Karpas-422 (cell line): ENCODE measurements around the gene TK1. TPM values are rescaled to one million over a fixed set of nuclear protein-coding genes. Genes with fewer than 3 reads are reported as not detected.

Experiments
- DNase-seq: peaks from one replicate; pipeline ENCODE4 v3.0.0-alpha.2; 2015
- H2AFZ ChIP-seq: fragments of 200-600 bp; sonication (generic); 2 replicates; pipeline ENCODE4 v1.6.1; 2014; ENCODE audit warnings: antibody characterized with exemption, low read length, mixed read lengths
- H3K27ac ChIP-seq: fragments of 200-600 bp; sonication (generic); 2 replicates; pipeline ENCODE4 v1.5.1; 2014; ENCODE audit warnings: mild to moderate bottlenecking, low read length, moderate library complexity
- H3K27me3 ChIP-seq: fragments of 200-600 bp; sonication (generic); 2 replicates; pipeline ENCODE4 v1.6.1; 2014; ENCODE audit warnings: low read length, mixed read lengths
- H3K36me3 ChIP-seq: fragments of 200-600 bp; sonication (generic); 2 replicates; pipeline ENCODE4 v1.6.1; 2014; ENCODE audit warnings: low read length, mixed read lengths; ENCODE audit not compliant: insufficient read depth
- H3K4me1 ChIP-seq: fragments of 200-600 bp; sonication (generic); 2 replicates; pipeline ENCODE4 v1.6.1; 2014; ENCODE audit warnings: mild to moderate bottlenecking, low read length, mixed read lengths
- H3K4me2 ChIP-seq: fragments of 200-600 bp; sonication (generic); 2 replicates; pipeline ENCODE4 v1.6.1; 2014; ENCODE audit warnings: low read length, low read depth, mild to moderate bottlenecking; ENCODE audit not compliant: poor library complexity, severe bottlenecking
- H3K4me3 ChIP-seq: fragments of 200-600 bp; sonication (generic); 2 replicates; pipeline ENCODE4 v1.5.1; 2014; ENCODE audit warnings: mild to moderate bottlenecking, antibody characterized with exemption, low read length, mixed read lengths
- H3K79me2 ChIP-seq: fragments of 200-600 bp; sonication (generic); 2 replicates; pipeline ENCODE4 v1.6.1; 2014; ENCODE audit warnings: mild to moderate bottlenecking, low read length, mixed read lengths
- H3K9ac ChIP-seq: fragments of 200-600 bp; sonication (generic); 2 replicates; pipeline ENCODE4 v1.6.0; 2014; ENCODE audit warnings: low read length
- H3K9me2 ChIP-seq: fragments of 200-600 bp; sonication (generic), shearing (Covaris generic); replicated peaks from 2 replicates; pipeline ENCODE4 v1.6.0; 2014; ENCODE audit warnings: mild to moderate bottlenecking, low read length, moderate library complexity; ENCODE audit not compliant: insufficient read depth
- H3K9me3 ChIP-seq: fragments of 300-700, 200-600 bp; sonication (generic); 2 replicates; pipeline ENCODE4 v1.6.1; 2014; ENCODE audit warnings: low read length, mixed read lengths
- H4K20me1 ChIP-seq: fragments of 200-600 bp; sonication (generic); 2 replicates; pipeline ENCODE4 v1.6.1; 2014; ENCODE audit warnings: mild to moderate bottlenecking, antibody characterized with exemption, low read length, low read depth; ENCODE audit not compliant: insufficient read depth
- total RNA-seq: library from RNA; depleted of rRNA; stranded (reverse); fragments of >200 nt; shearing (Covaris generic); gene quantifications from 2 replicates; pipeline ENCODE4 v1.2.3, GENCODE V29; 2014; ENCODE audit warnings: low replicate concordance

The TK1 gene
- total RNA-seq, 1 experiment from 2014 or later, result 22.7 TPM

DNA sequence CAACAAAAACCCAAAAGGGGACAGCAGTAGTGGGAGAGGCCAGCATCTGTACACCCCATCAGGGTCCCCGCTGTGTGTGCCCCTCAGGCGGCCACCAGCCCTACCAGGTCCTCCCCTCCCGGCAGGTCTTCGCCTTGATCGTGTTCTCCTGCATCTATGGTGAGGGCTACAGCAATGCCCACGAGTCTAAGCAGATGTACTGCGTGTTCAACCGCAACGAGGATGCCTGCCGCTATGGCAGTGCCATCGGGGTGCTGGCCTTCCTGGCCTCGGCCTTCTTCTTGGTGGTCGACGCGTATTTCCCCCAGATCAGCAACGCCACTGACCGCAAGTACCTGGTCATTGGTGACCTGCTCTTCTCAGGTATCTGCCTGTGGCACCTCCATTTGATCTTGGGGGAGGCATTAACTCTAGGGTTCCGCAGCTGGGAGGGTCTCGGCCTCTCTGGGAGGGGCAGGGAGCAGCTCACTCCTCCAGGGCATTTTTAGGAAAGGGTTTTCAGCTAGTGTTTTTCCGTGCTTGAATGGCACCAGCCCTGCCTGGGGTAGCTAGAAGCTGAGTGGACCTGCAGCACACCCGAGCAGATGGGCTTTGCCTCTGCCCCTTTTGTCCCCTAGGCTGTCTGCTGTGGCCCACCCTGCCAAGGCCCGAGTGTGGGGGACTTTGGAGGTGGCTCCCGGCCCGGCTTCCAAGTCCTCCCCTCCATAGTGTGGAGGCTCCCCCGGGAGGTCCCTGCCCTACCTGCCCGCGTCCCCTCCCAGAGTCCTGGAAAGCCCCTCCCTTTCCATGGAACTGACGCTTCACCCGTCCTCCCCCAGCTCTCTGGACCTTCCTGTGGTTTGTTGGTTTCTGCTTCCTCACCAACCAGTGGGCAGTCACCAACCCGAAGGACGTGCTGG is 15.9 kb downstream of the TK1 start:
- peaks cover 3% of the 10 kb centered on the region; the same call in 1 of the 2 replicates for H3K27me3 ChIP-seq
- no peak overlapping the region for H3K4me2 ChIP-seq
- H3K9me3 ChIP-seq, result no peaks in the 10 kb centered on the region
- H3K4me1 ChIP-seq, result peaks cover 43% of the 10 kb centered on the region
- H3K36me3 ChIP-seq, result no peaks in the 10 kb centered on the region; the same call in 1 of the 2 replicates
- DNase-seq, result no peak
- H2AFZ ChIP-seq, result no peak overlapping the region
- no peaks in the 10 kb centered on the region for H3K9me2 ChIP-seq
- no peaks in the 10 kb centered on the region for H3K79me2 ChIP-seq
- no peak overlapping the region for H3K27ac ChIP-seq
- H4K20me1 ChIP-seq, result peaks cover 14% of the 10 kb centered on the region
- H3K9ac ChIP-seq, result no peak overlapping the region
- H3K4me3 ChIP-seq, result no peak overlapping the region

GRCh38 chr17:78168903-78169793 is 17.7 kb downstream of the TK1 start:
- Histone ChIP-seq H3K9me3 (no peaks in the 10 kb centered on the region), H3K27me3 (peaks cover 3% of the 10 kb centered on the region; the same call in 1 of the 2 replicates), H4K20me1 (peaks cover 14% of the 10 kb centered on the region; the same call in 1 of the 2 replicates), H3K36me3 (no peaks in the 10 kb centered on the region; the same call in 1 of the 2 replicates), H2AFZ (peak overlapping the region; percentile 50; the same call in 1 of the 2 replicates), H3K9me2 (no peaks in the 10 kb centered on the region), H3K27ac (no peak overlapping the region), H3K79me2 (no peaks in the 10 kb centered on the region), H3K9ac (peak overlapping the region; percentile 75), H3K4me1 (peaks cover 40% of the 10 kb centered on the region), H3K4me2 (peak overlapping the region; percentile 88), H3K4me3 (peak overlapping the region; percentile 80)
- DNase-seq, result no peak

- Histone ChIP-seq H3K27me3 (peaks cover 3% of the 10 kb centered on the region; the same call in 1 of the 2 replicates), H3K4me1 (peaks cover 33% of the 10 kb centered on the region), H3K79me2 (no peaks in the 10 kb centered on the region), H3K4me2 (peak within 1 kb of the TSS; percentile 88), H2AFZ (peak within 1 kb of the TSS; percentile 75; the same call in 1 of the 2 replicates), H3K9me3 (no peaks in the 10 kb centered on the region), H4K20me1 (peaks cover 14% of the 10 kb centered on the region; the same call in 1 of the 2 replicates), H3K4me3 (peak within 1 kb of the TSS; percentile 80), H3K27ac (no peak within 1 kb of the TSS), H3K9me2 (no peaks in the 10 kb centered on the region), H3K9ac (peak within 1 kb of the TSS; percentile 75), H3K36me3 (no peaks in the 10 kb centered on the region)
- DNase-seq, result peak; percentile 94
Measured at GRCh38 chr17:78168242-78168902, 18.5 kb downstream of the TK1 start, which contains the start of gene SYNGR2. SYNGR2 (plus strand) TSS chr17:78168581; CDS start chr17:78168617, 36 bp downstream.

GRCh38 chr17:78166416-78166815 is 20.4 kb downstream of the TK1 start:
- Histone ChIP-seq H3K4me2 (no peak overlapping the region), H3K9ac (no peak overlapping the region), H3K27ac (no peak overlapping the region), H4K20me1 (peaks cover 14% of the 10 kb centered on the region; the same call in 1 of the 2 replicates), H3K79me2 (no peaks in the 10 kb centered on the region), H3K9me2 (no peaks in the 10 kb centered on the region), H3K36me3 (no peaks in the 10 kb centered on the region), H2AFZ (no peak overlapping the region), H3K4me3 (no peak overlapping the region), H3K4me1 (peaks cover 16% of the 10 kb centered on the region), H3K27me3 (peaks cover 3% of the 10 kb centered on the region; the same call in 1 of the 2 replicates), H3K9me3 (no peaks in the 10 kb centered on the region)
- DNase-seq, result no peak

GRCh38 chr17:78164748-78165607 is 21.9 kb downstream of the TK1 start:
- Histone ChIP-seq H3K4me2 (no peak overlapping the region), H3K79me2 (no peaks in the 10 kb centered on the region), H3K27ac (no peak overlapping the region), H4K20me1 (peaks cover 12% of the 10 kb centered on the region; the same call in 1 of the 2 replicates), H3K4me1 (peaks cover 16% of the 10 kb centered on the region), H2AFZ (no peak overlapping the region), H3K27me3 (peaks cover 3% of the 10 kb centered on the region; the same call in 1 of the 2 replicates), H3K36me3 (no peaks in the 10 kb centered on the region), H3K9me3 (no peaks in the 10 kb centered on the region), H3K4me3 (no peak overlapping the region), H3K9ac (no peak overlapping the region), H3K9me2 (no peaks in the 10 kb centered on the region)
- no peak for DNase-seq

- H3K4me1 ChIP-seq, result peaks cover 8% of the 10 kb centered on the region
- peaks cover 4% of the 10 kb centered on the region; the same call in 1 of the 2 replicates for H4K20me1 ChIP-seq
- no peak for DNase-seq
- no peak overlapping the region for H2AFZ ChIP-seq
- H3K9ac ChIP-seq, result no peak overlapping the region
- H3K27me3 ChIP-seq, result peaks cover 3% of the 10 kb centered on the region; the same call in 1 of the 2 replicates
- no peaks in the 10 kb centered on the region for H3K9me2 ChIP-seq
- no peak overlapping the region for H3K4me3 ChIP-seq
- no peaks in the 10 kb centered on the region for H3K79me2 ChIP-seq
- no peaks in the 10 kb centered on the region for H3K9me3 ChIP-seq
- no peaks in the 10 kb centered on the region for H3K36me3 ChIP-seq
- no peak overlapping the region for H3K4me2 ChIP-seq
- H3K27ac ChIP-seq, result no peak overlapping the region
Measured at GRCh38 chr17:78163881-78164747, 22.7 kb downstream of the TK1 start.
